Keratinocyte (primary cell): ENCODE measurements around the gene GARS1.

ENCODE experiments used
- CTCF ChIP-seq, 3 experiments: IDR thresholded peaks in 1 of 3; conservative IDR thresholded peaks in 1 of 3; optimal IDR thresholded peaks in 1 of 3; 2 replicates in 2 of 3; 3 replicates in 1 of 3; pipeline versions ENCODE3 to v1.5.1; 2011; ENCODE audit warnings: low read length in 3 of 3, mild to moderate bottlenecking in 3 of 3, moderate library complexity in 2 of 3, control low read depth in 1 of 3, inconsistent platforms in 1 of 3; ENCODE audit not compliant: insufficient read depth in 2 of 3; ENCODE audit errors: extremely low read depth in 1 of 3
- EZH2 ChIP-seq: IDR thresholded peaks from one replicate; pipeline ENCODE4 v1.6.1; 2012; ENCODE audit warnings: inconsistent platforms, mild to moderate bottlenecking, low read length, moderate library complexity

GRCh38 chr7:30627026-30627425, 32.3 kb downstream of the GARS1 start:
- TF ChIP-seq CTCF (optimal IDR thresholded peaks at IDR 0.05 in 1 of 3, IDR thresholded peaks at IDR 0.05 in 1 of 3, conservative IDR thresholded peaks at IDR 0.05 in 1 of 3; ENCODE audit: extremely low read depth in 1 of 3, insufficient read depth in 2 of 3, low read length in 3 of 3) (no peak), EZH2 (no peak)
